ENCODE measurements around the gene TLCD1. TPM values are rescaled to one million over a fixed set of nuclear protein-coding genes. Genes with fewer than 3 reads are reported as not detected.

The TLCD1 gene
- total and polyA plus RNA-seq, 10 of the 15 experiments (the other 5 are each of a cell fraction or from before 2014, with no cell fraction given), result 2.9 to 19.8 (median 7.7) TPM

- TF ChIP-seq FOS (IDR thresholded peaks at IDR 0.05; ENCODE audit: borderline replicate concordance, extremely low read depth, insufficient read length) (no peak), IKZF1 (conservative IDR thresholded peaks at IDR 0.05) (no peak), HCFC1 (IDR thresholded peaks at IDR 0.05; ENCODE audit: low read length) (no peak), JUND (IDR thresholded peaks at IDR 0.05; ENCODE audit: low read depth, low read length) (no peak), STAT1 (conservative IDR thresholded peaks at IDR 0.05) (no peak), CEBPZ (IDR thresholded peaks at IDR 0.05; ENCODE audit: low read depth, low read length) (no peak), CTCF (IDR thresholded peaks at IDR 0.05 in 2 of 3, conservative IDR thresholded peaks at IDR 0.05 in 1 of 3; ENCODE audit: control insufficient read depth in 2 of 3, extremely low read depth in 1 of 3, insufficient read depth in 1 of 3, low read depth in 3 of 3, low read length in 3 of 3) (no peak), WRNIP1 (IDR thresholded peaks at IDR 0.05; ENCODE audit: borderline replicate concordance, low read depth, low read length) (no peak), USF1 (IDR thresholded peaks at IDR 0.05; ENCODE audit: borderline replicate concordance, extremely low read length, insufficient read depth, low read depth, low read length) (no peak), FOXK2 (IDR thresholded peaks at IDR 0.05) (no peak), RAD51 (IDR thresholded peaks at IDR 0.05) (0 out of 2 replicates have a peak, but pooled peaks have one; percentile 9), CREM (IDR thresholded peaks at IDR 0.05; ENCODE audit: low read depth) (peak; percentile 98), ZBTB40 (IDR thresholded peaks at IDR 0.05; ENCODE audit: borderline replicate concordance) (no peak), POLR2A (IDR thresholded peaks at IDR 0.05; ENCODE audit: low read depth, low read length) (no peak; the same call in 1 of the 2 replicates), DPF2 (IDR thresholded peaks at IDR 0.05) (no peak), FOXM1 (IDR thresholded peaks at IDR 0.05; ENCODE audit: low read depth, low read length) (no peak), TCF12 (IDR thresholded peaks at IDR 0.05; ENCODE audit: low read depth, low read length) (no peak)
Observed at GRCh38 chr17:28744104-28744971, 18.3 kb upstream of the TLCD1 start (continued).

All from GM12878 (cell line).